HepG2 (cell line): Measurements from ENCODE around the gene PALM3. TPM values are rescaled to one million over a fixed set of nuclear protein-coding genes. Genes with fewer than 3 reads are reported as not detected.

ENCODE experiments used
- AGO2 ChIP-seq: fragments of 200-400 bp; formaldehyde crosslinking; optimal IDR thresholded peaks from 2 replicates; pipeline ENCODE3; 2017; ENCODE audit warnings: mild to moderate bottlenecking, low read depth, low read length, moderate library complexity
- CREM ChIP-seq, 2 experiments: sonication (generic) in 1 of 2; formaldehyde crosslinking in 1 of 2; IDR thresholded peaks; 2 replicates each; pipeline versions ENCODE4 v1.4.0 to v1.6.1; 2016 to 2020; ENCODE audit warnings: antibody characterized with exemption in 1 of 2, mild to moderate bottlenecking in 1 of 2, missing genetic modification reagents in 1 of 2
- DBP ChIP-seq: sonication (generic); formaldehyde crosslinking; IDR thresholded peaks from 2 replicates; pipeline ENCODE4 v1.4.0; 2020; ENCODE audit warnings: missing genetic modification reagents; ENCODE audit errors: not compliant biosample characterization
- GLI4 ChIP-seq: sonication (generic); formaldehyde crosslinking; IDR thresholded peaks from 2 replicates; pipeline ENCODE4 v1.5.1; 2020; ENCODE audit warnings: missing genetic modification reagents, mild to moderate bottlenecking, moderate library complexity, borderline replicate concordance
- HBP1 ChIP-seq: IDR thresholded peaks from 2 replicates; pipeline ENCODE4 v1.6.1; 2016; ENCODE audit warnings: low read depth, control low read depth
- HINFP ChIP-seq: sonication (generic); formaldehyde crosslinking; IDR thresholded peaks from 2 replicates; pipeline ENCODE4 v1.4.0; 2020; ENCODE audit warnings: low read depth, mild to moderate bottlenecking, missing genetic modification reagents
- HOXA9 ChIP-seq: sonication (generic); formaldehyde crosslinking; IDR thresholded peaks from 2 replicates; pipeline ENCODE4 v1.8.1; 2022; ENCODE audit warnings: missing genetic modification reagents, mild to moderate bottlenecking, moderate library complexity, borderline replicate concordance
- MED13 ChIP-seq: sonication (generic); formaldehyde crosslinking; IDR thresholded peaks from 2 replicates; pipeline ENCODE4 v1.5.0; 2020; ENCODE audit warnings: missing genetic modification reagents
- NKX3-1 ChIP-seq: sonication (generic); formaldehyde crosslinking; IDR thresholded peaks from 2 replicates; pipeline ENCODE4 v1.5.0; 2020; ENCODE audit warnings: missing genetic modification reagents
- PCBP2 ChIP-seq: fragments of 200-400 bp; formaldehyde crosslinking; optimal IDR thresholded peaks from 2 replicates; pipeline ENCODE3; 2018; ENCODE audit warnings: low read length, low read depth; ENCODE audit not compliant: poor library complexity, severe bottlenecking
- RAD21 ChIP-seq: fragments of 450-650 bp; formaldehyde crosslinking; IDR thresholded peaks from 2 replicates; pipeline ENCODE4 v1.5.0; 2020; ENCODE audit warnings: mild to moderate bottlenecking
- RFXAP ChIP-seq: sonication (generic); formaldehyde crosslinking; IDR thresholded peaks from 2 replicates; pipeline ENCODE4 v1.4.0; 2020; ENCODE audit warnings: missing genetic modification reagents, borderline replicate concordance
- RXRB ChIP-seq: IDR thresholded peaks from 2 replicates; pipeline ENCODE4 v1.6.1; 2016; ENCODE audit warnings: borderline replicate concordance, missing genetic modification reagents, missing compliant biosample characterization
- SNAI1 ChIP-seq: sonication (generic); formaldehyde crosslinking; IDR thresholded peaks from 2 replicates; pipeline ENCODE4 v1.5.0; 2020; ENCODE audit warnings: mild to moderate bottlenecking, missing genetic modification reagents, borderline replicate concordance
- TBX2 ChIP-seq: sonication (generic); formaldehyde crosslinking; IDR thresholded peaks from 2 replicates; pipeline ENCODE4 v1.5.0; 2020; ENCODE audit warnings: missing genetic modification reagents, mild to moderate bottlenecking, borderline replicate concordance
- TBX3 ChIP-seq: fragments of 450-650 bp; IDR thresholded peaks from 2 replicates; pipeline ENCODE4 v1.6.1; 2017; ENCODE audit warnings: antibody characterized with exemption, mild to moderate bottlenecking, inconsistent platforms, borderline replicate concordance
- XRCC5 ChIP-seq: fragments of 200-400 bp; formaldehyde crosslinking; optimal IDR thresholded peaks from 2 replicates; pipeline ENCODE3; 2017; ENCODE audit warnings: mild to moderate bottlenecking, low read length
- ZBTB44 ChIP-seq: sonication (generic); formaldehyde crosslinking; IDR thresholded peaks from 2 replicates; pipeline ENCODE4 v1.4.0; 2020; ENCODE audit warnings: missing genetic modification reagents
- ZFAT ChIP-seq: sonication (generic); formaldehyde crosslinking; conservative IDR thresholded peaks from 2 replicates; pipeline ENCODE4 v1.8.1; 2023; ENCODE audit warnings: missing genetic modification reagents, inconsistent platforms
- ZNF564 ChIP-seq: sonication (generic); formaldehyde crosslinking; IDR thresholded peaks from 2 replicates; pipeline ENCODE4 v1.8.1; 2023; ENCODE audit warnings: mild to moderate bottlenecking, missing genetic modification reagents
- ZNF615 ChIP-seq: sonication (generic); formaldehyde crosslinking; IDR thresholded peaks from 2 replicates; pipeline ENCODE4 v1.5.0; 2020; ENCODE audit warnings: mild to moderate bottlenecking, missing genetic modification reagents, borderline replicate concordance
- ZNF703 ChIP-seq: sonication (generic); formaldehyde crosslinking; IDR thresholded peaks from 2 replicates; pipeline ENCODE4 v1.5.1; 2020; ENCODE audit warnings: missing genetic modification reagents, mild to moderate bottlenecking, moderate library complexity, borderline replicate concordance
- polyA plus RNA-seq, 8 experiments: library from polyadenylated mRNA; depleted of rRNA in 3 of 8; stranded (reverse) in 7 of 8; unstranded in 1 of 8; fragments of >200 nt; fragmentation: Illumina TruSeq in 4 of 8; extraction: Trizol in 4 of 8; gene quantifications; 2 replicates each; pipeline versions ENCODE4 v1.2.1 to v1.2.3, GENCODE V29; 2011 to 2016; ENCODE audit warnings: low read depth in 4 of 8, missing spikeins in 1 of 8, mixed read lengths in 1 of 8; ENCODE audit not compliant: insufficient read depth in 1 of 8
- total RNA-seq, 5 experiments: library from RNA; depleted of rRNA; stranded (reverse); fragments of >200 nt; fragmentation: Illumina TruSeq; extraction: Trizol; gene quantifications; 2 replicates each; pipeline ENCODE4 v1.2.3, GENCODE V29; 2016; ENCODE audit warnings: low read depth in 1 of 5

Gene PALM3
- total and polyA plus RNA-seq, 2 of the 13 experiments (the other 11 are each of a cell fraction or from before 2014, with no cell fraction given): 0.79 to 2.4 TPM

- TF ChIP-seq CREM (IDR thresholded peaks at IDR 0.05) (no peak), CREM (CRISPR knock-in tag; IDR thresholded peaks at IDR 0.05) (no peak), XRCC5 (peak; percentile 49), RAD21 (CRISPR knock-in tag) (peak; percentile 65), HBP1 (CRISPR knock-in tag) (no peak), MED13 (CRISPR knock-in tag) (peak; percentile 66; the same call in 1 of the 2 replicates), TBX2 (CRISPR knock-in tag) (peak; percentile 63; the same call in 1 of the 2 replicates), ZFAT (CRISPR knock-in tag) (no peak), PCBP2 (no peak), HINFP (CRISPR knock-in tag) (no peak), SNAI1 (CRISPR knock-in tag) (no peak; the same call in 1 of the 2 replicates), AGO2 (peak; percentile 59), ZNF615 (no peak), TBX3 (no peak), DBP (peak; percentile 71), ZNF564 (CRISPR knock-in tag) (peak; percentile 74; the same call in 1 of the 2 replicates), RFXAP (CRISPR knock-in tag) (0 out of 2 replicates have a peak, but pooled peaks have one; percentile 41), ZNF703 (CRISPR knock-in tag) (no peak), HOXA9 (CRISPR knock-in tag) (0 out of 2 replicates have a peak, but pooled peaks have one; percentile 22), GLI4 (no peak; the same call in 1 of the 2 replicates), RXRB (no peak), ZBTB44 (no peak), NKX3-1 (CRISPR knock-in tag) (no peak)
Observed at GRCh38 chr19:14031719-14032480, 30.0 kb downstream of the PALM3 start, which contains the start of gene IL27RA (continued).
